Testis (tissue), 3 donors: ENCODE results near the gene TUBB3. TPM values are rescaled to one million over a fixed set of nuclear protein-coding genes. Genes with fewer than 3 reads are reported as not detected.
A peak's percentile ranks its signal among the peaks of the same experiment; 100 is the strongest.

Experiments used
- DNase-seq: peaks from one replicate; pipeline ENCODE4 v3.0.0-alpha.2; 2019
- H3K27ac ChIP-seq, 2 donors: fragments of 200-600 bp; sonication (generic); one replicate each; pipeline ENCODE4 v1.5.1; 2019
- H3K27me3 ChIP-seq: fragments of 200-600 bp; sonication (generic); one replicate; pipeline ENCODE4 v1.5.1; 2019
- H3K36me3 ChIP-seq: fragments of 200-600 bp; sonication (generic); one replicate; pipeline ENCODE4 v1.5.1; 2017; ENCODE audit warnings: low read depth; ENCODE audit errors: missing control alignments
- H3K4me1 ChIP-seq: fragments of 200-600 bp; sonication (generic); one replicate; pipeline ENCODE4 v1.5.1; 2019
- H3K4me3 ChIP-seq, 2 donors: fragments of 200-600 bp; sonication (generic); one replicate each; pipeline ENCODE4 v1.5.1; 2017 to 2019
- H3K9me3 ChIP-seq: fragments of 200-600 bp; sonication (generic); one replicate; pipeline ENCODE4 v1.5.1; 2017
- POLR2A ChIP-seq: fragments of 450-650 bp; IDR thresholded peaks from one replicate; pipeline ENCODE4 v1.6.1; 2017; ENCODE audit warnings: antibody characterized with exemption, mild to moderate bottlenecking, moderate library complexity
- WGBS, 2 donors: methylation state at CpG; one replicate each; pipeline ENCODE4 v1.1.5; 2018; 5-methylcytosine and 5-hydroxymethylcytosine counted together
- intact Hi-C: fragments of 100-400 bp; cut with DNase I; formaldehyde crosslinking; loops from one replicate; pipeline ENCODE4 v1.15.1; 2023; ENCODE audit warnings: low total_unique reads
- polyA plus RNA-seq: library from polyadenylated mRNA; stranded (reverse); fragments of 350-450 nt; fragmentation: Illumina TruSeq; extraction: RNeasy Lipid Tissue Mini Kit (QIAGEN cat#74804); gene quantifications from one replicate; pipeline ENCODE4 v1.2.3, GENCODE V29; 2014; ENCODE audit warnings: low read depth, low replicate concordance; ENCODE audit not compliant: insufficient read depth
- total RNA-seq, 2 donors: library from RNA; depleted of rRNA; stranded (reverse); fragments of >200 nt; gene quantifications; one replicate each; pipeline ENCODE4 v1.2.3, GENCODE V29; 2016
- TF ChIP-seq, protein P1 (sequence below), 3 experiments: fragments of 450-650 bp in 2 of 3; fragments of 200-600 bp in 1 of 3; sonication (generic) in 1 of 3; IDR thresholded peaks; one replicate each; pipeline ENCODE4 v1.5.1; 2016 to 2019; ENCODE audit warnings: antibody characterized with exemption in 3 of 3, mild to moderate bottlenecking in 2 of 3, moderate library complexity in 1 of 3

TUBB3 gene
- total and polyA plus RNA-seq, 3 donors from 2014 or later = 38.8 to 61.7 (median 56.5) TPM

DNA sequence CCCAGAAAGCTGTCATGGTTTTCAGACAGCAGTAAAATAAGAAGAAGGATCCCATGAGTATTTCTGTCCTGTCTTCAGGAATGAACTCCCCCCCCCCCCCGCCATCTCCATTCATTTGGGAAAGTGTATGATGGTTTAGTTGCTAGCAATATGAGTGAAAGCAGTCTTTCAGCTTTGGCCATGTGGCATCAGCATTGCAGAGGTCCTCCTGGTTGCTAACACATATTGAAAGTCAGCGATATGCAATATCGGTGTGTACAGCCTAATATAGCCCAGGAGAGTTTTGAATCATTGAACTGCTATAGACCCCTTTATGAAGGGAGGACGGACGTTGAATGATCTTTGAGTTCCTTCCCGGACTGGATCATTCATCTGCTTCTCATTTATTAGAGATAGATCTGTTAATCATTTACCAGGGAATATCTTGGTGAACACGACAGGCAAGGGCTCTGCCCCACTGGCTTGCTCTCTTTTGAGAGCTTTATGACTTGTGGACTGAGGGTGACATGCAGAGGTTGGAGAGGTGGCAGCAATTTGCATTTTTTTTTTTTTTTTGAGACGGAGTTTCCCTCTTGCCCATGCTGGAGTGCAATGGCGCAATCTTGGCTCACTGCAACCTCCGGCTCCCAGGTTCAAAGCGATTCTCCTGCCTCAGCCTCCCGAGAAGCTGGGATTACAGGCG is 50.7 kb downstream of the TUBB3 start:
- Histone ChIP-seq H3K4me1 (peaks cover 21% of the 10 kb centered on the region), H3K36me3 (no peaks in the 10 kb centered on the region), H3K9me3 (no peaks in the 10 kb centered on the region), H3K27me3 (no peaks in the 10 kb centered on the region), H3K4me3 (peak overlapping the region in 1 of 2 donors; percentile 82), H3K27ac (no peak overlapping the region)
- TF ChIP-seq, protein P1, sequence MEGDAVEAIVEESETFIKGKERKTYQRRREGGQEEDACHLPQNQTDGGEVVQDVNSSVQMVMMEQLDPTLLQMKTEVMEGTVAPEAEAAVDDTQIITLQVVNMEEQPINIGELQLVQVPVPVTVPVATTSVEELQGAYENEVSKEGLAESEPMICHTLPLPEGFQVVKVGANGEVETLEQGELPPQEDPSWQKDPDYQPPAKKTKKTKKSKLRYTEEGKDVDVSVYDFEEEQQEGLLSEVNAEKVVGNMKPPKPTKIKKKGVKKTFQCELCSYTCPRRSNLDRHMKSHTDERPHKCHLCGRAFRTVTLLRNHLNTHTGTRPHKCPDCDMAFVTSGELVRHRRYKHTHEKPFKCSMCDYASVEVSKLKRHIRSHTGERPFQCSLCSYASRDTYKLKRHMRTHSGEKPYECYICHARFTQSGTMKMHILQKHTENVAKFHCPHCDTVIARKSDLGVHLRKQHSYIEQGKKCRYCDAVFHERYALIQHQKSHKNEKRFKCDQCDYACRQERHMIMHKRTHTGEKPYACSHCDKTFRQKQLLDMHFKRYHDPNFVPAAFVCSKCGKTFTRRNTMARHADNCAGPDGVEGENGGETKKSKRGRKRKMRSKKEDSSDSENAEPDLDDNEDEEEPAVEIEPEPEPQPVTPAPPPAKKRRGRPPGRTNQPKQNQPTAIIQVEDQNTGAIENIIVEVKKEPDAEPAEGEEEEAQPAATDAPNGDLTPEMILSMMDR (IDR thresholded peaks at IDR 0.05) = no peak
- TF ChIP-seq POLR2A = no peak
- no peak for DNase-seq
- intact Hi-C loops = no loop called here
- 61 to 76% methylated on average over 13 of the region's 13 CpGs for WGBS, 2 donors

DNA sequence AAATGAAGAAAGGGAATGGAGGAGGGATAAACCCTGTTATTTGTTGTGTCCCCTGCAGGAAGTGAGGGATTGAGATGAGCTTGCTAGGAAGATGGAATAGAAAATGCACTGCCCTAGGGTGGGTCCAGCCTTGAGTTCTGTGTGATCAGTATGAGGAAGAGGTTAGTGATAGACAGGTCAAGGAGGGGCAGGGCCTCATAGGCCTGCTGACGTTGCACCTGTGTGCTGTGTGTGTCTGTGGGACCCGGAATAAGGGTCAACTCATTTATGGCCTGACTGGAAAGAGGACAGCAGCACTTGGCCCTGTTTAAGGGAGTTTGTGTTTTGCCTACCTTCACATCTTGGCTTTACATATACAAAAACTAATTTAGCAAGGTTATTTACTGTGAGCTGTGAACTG is 51.7 kb downstream of the TUBB3 start:
- intact Hi-C loops = no loop called here
- TF ChIP-seq, protein P1 (IDR thresholded peaks at IDR 0.05) = no peak
- TF ChIP-seq POLR2A = no peak
- Histone ChIP-seq H3K4me3 (no peak overlapping the region), H3K4me1 (peaks cover 21% of the 10 kb centered on the region), H3K9me3 (no peaks in the 10 kb centered on the region), H3K27ac (no peak overlapping the region), H3K27me3 (no peaks in the 10 kb centered on the region), H3K36me3 (no peaks in the 10 kb centered on the region)
- no peak for DNase-seq
- WGBS, 2 donors = 59 to 90% methylated on average over 2 of the region's 2 CpGs

DNA sequence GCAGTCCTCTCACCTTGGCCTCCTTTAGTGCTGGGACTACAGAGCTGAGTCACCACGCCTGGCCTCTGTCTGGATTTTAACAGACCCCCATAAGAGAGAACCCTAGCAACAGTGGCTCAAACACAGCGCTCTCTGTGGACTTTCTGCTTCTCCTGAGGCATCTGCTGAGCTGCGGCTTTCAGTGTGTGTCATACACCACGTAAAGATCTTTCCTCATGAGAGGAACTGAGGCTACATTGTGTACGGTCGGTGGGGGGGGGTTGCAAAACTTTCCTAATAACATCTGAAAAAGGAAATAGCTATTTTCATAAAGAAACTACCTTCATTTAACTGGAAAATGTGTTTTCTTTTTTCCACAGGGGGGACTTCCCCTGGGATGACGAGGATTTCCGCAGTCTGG is 58.3 kb downstream of the TUBB3 start:
- DNase-seq = no peak
- H3K4me3 ChIP-seq = no peak overlapping the region
- no peaks in the 10 kb centered on the region for H3K27me3 ChIP-seq
- intact Hi-C loops = no loop called here
- TF ChIP-seq, protein P1 (IDR thresholded peaks at IDR 0.05) = no peak
- no peak for TF ChIP-seq POLR2A
- no peaks in the 10 kb centered on the region for H3K9me3 ChIP-seq
- H3K27ac ChIP-seq = no peak overlapping the region
- no peaks in the 10 kb centered on the region for H3K4me1 ChIP-seq
- H3K36me3 ChIP-seq = no peaks in the 10 kb centered on the region
- WGBS, 2 donors = 90 to 96% methylated on average over 8 of the region's 8 CpGs

DNA sequence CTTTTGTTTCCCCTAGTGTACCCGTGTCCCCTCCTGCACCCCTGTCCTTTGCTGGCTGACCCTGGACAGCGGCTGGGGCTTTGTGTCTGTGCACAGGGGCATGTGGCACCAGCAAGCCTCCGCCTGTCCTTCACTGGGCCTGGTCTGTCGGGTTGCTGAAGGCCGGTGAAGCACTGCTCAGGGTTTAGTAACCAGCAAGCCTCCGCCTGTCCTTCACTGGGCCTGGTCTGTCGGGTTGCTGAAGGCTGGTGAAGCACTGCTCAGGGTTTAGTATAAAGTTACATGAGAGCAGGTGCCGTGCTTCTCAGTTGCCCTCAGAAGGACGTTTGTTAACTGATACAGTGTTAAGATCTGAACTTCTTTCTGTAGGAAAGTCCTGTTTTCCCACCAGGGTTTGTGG is 59.2 kb downstream of the TUBB3 start:
- Histone ChIP-seq H3K9me3 (no peaks in the 10 kb centered on the region), H3K27me3 (no peaks in the 10 kb centered on the region), H3K4me3 (no peak overlapping the region), H3K36me3 (no peaks in the 10 kb centered on the region), H3K4me1 (no peaks in the 10 kb centered on the region), H3K27ac (no peak overlapping the region)
- WGBS, 2 donors = 85 to 91% methylated on average over 8 to 9 of the region's 9 CpGs
- intact Hi-C loops = no loop called here
- DNase-seq = no peak
- TF ChIP-seq, protein P1 (IDR thresholded peaks at IDR 0.05) = no peak
- no peak for TF ChIP-seq POLR2A

DNA sequence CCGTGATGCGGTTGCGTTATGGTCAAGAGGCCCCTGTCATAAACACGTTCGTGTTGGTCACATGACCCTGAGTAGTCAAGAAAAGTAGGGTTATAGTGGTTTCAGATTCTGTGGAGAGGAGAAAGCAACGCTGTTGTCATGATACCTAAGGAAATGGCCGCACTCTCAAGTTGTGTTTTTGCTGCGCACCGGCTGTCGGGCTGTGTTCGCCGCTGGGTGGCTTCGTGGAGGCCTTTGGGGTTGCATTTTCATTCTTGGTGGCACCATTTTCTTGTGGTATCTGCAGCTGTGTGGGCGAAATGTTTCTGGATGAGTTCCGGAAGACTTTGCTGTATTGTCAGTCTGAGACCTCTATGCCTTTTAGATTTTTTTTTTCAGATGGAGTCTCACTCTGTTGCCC is 60.4 kb downstream of the TUBB3 start:
- H3K36me3 ChIP-seq = no peaks in the 10 kb centered on the region
- no peaks in the 10 kb centered on the region for H3K9me3 ChIP-seq
- 87 to 94% methylated on average over 15 of the region's 15 CpGs for WGBS, 2 donors
- H3K27me3 ChIP-seq = no peaks in the 10 kb centered on the region
- intact Hi-C loops = no loop called here
- H3K4me1 ChIP-seq = no peaks in the 10 kb centered on the region
- no peak for DNase-seq
- TF ChIP-seq POLR2A = no peak
- TF ChIP-seq, protein P1 (IDR thresholded peaks at IDR 0.05) = no peak
- H3K4me3 ChIP-seq = no peak overlapping the region
- H3K27ac ChIP-seq = no peak overlapping the region
